Endothelial cell of umbilical vein (primary cell): ENCODE data around the gene SCAI. TPM values are rescaled to one million over a fixed set of nuclear protein-coding genes. Genes with fewer than 3 reads are reported as not detected.

Experiments
- BruUV-seq: library from RNA; stranded (reverse); fragments of 400-500 nt; replicated peaks from 2 replicates; lab custom pipeline; 2021; lab: Mats Ljungman, UMichigan
- CTCF ChIA-PET: fragments of 300-600, 350-600 bp; sonication (Branson Sonifier 250); formaldehyde crosslinking; loops from one replicate; lab custom pipeline; 2021; ENCODE audit warnings: antibody characterized with exemption, inconsistent platforms; lab: Charles Lee
- POLR2A ChIA-PET: fragments of 300-600, 350-600 bp; sonication (Branson Sonifier 250); formaldehyde crosslinking; loops from one replicate; lab custom pipeline; 2021; ENCODE audit warnings: antibody characterized with exemption, inconsistent platforms; lab: Charles Lee
- DNase-seq: peaks from one replicate; pipeline ENCODE4 v3.0.0-alpha.2; 2011; ENCODE audit warnings: low read depth, low spot score
- FAIRE-seq: peaks from 2 replicates; lab custom pipeline; 2011; peaks lifted over from hg19 to GRCh38; lab: Jason Lieb, UNC
- H2AFZ ChIP-seq: 2 replicates; pipeline ENCODE4 v1.6.0; 2012; ENCODE audit warnings: low read depth, low read length, control low read depth, inconsistent platforms
- H3K27ac ChIP-seq: 2 replicates; pipeline ENCODE4 v1.5.1; 2011; ENCODE audit warnings: low read depth, mild to moderate bottlenecking, control low read depth, low read length, moderate library complexity; ENCODE audit not compliant: insufficient read depth
- H3K27me3 ChIP-seq, 2 experiments: 2 replicates each; pipeline versions ENCODE4 v1.6.0 to v1.6.1; 2011; ENCODE audit warnings: low read length in 2 of 2, mixed read lengths in 1 of 2; ENCODE audit not compliant: control insufficient read depth in 2 of 2, insufficient read depth in 2 of 2
- H3K36me3 ChIP-seq, 2 experiments: 2 replicates in 1 of 2; 3 replicates in 1 of 2; pipeline ENCODE4 v1.5.1; 2011; ENCODE audit warnings: low read length in 2 of 2, mild to moderate bottlenecking in 1 of 2, moderate library complexity in 1 of 2; ENCODE audit not compliant: control insufficient read depth in 2 of 2, insufficient read depth in 2 of 2; ENCODE audit errors: extremely low read depth in 1 of 2
- H3K4me1 ChIP-seq: 3 replicates; pipeline ENCODE4 v1.5.1; 2011; ENCODE audit warnings: mild to moderate bottlenecking, low read length; ENCODE audit not compliant: control insufficient read depth, insufficient read depth; ENCODE audit errors: extremely low read depth
- H3K4me2 ChIP-seq: 2 replicates; pipeline ENCODE4 v1.6.1; 2011; ENCODE audit warnings: low read length, control low read depth, mixed read lengths; ENCODE audit not compliant: insufficient read depth
- H3K4me3 ChIP-seq, 3 experiments: fragments of 200-600 bp in 1 of 3; sonication (generic), shearing (Covaris generic) in 1 of 3; replicated peaks in 1 of 3; 2 replicates each; pipeline ENCODE4 v1.5.1; 2011 to 2016; ENCODE audit warnings: control low read depth in 3 of 3, low read length in 3 of 3, mild to moderate bottlenecking in 2 of 3, inconsistent platforms in 1 of 3, low read depth in 1 of 3, moderate library complexity in 1 of 3; ENCODE audit not compliant: insufficient read depth in 1 of 3
- H3K79me2 ChIP-seq: 2 replicates; pipeline ENCODE4 v1.6.0; 2012; ENCODE audit warnings: low read length, inconsistent platforms; ENCODE audit not compliant: control insufficient read depth, insufficient read depth
- H3K9ac ChIP-seq: replicated peaks from 2 replicates; pipeline ENCODE3; 2011; ENCODE audit warnings: low read length, control low read depth; ENCODE audit not compliant: insufficient read depth; ENCODE audit errors: extremely low read depth
- H3K9me1 ChIP-seq: replicated peaks from 3 replicates; pipeline ENCODE4 v1.6.0; 2011; ENCODE audit warnings: mild to moderate bottlenecking, low read length; ENCODE audit not compliant: control insufficient read depth, insufficient read depth; ENCODE audit errors: extremely low read depth
- H3K9me3 ChIP-seq: replicated peaks from 2 replicates; pipeline ENCODE4 v1.5.1; 2012; ENCODE audit warnings: low read length, inconsistent platforms; ENCODE audit not compliant: control insufficient read depth, insufficient read depth
- H4K20me1 ChIP-seq: replicated peaks from 2 replicates; pipeline ENCODE3; 2011; ENCODE audit warnings: mild to moderate bottlenecking, low read length; ENCODE audit not compliant: control insufficient read depth, insufficient read depth; ENCODE audit errors: extremely low read depth
- EZH2 ChIP-seq: IDR thresholded peaks from 2 replicates; pipeline ENCODE4 v1.6.1; 2012; ENCODE audit warnings: borderline replicate concordance, low read depth, mild to moderate bottlenecking, moderate library complexity, low read length, inconsistent platforms; ENCODE audit not compliant: severe bottlenecking
- FOS ChIP-seq: IDR thresholded peaks from 2 replicates; pipeline ENCODE4 v1.6.1; 2011; ENCODE audit warnings: mild to moderate bottlenecking, low read length, moderate library complexity, borderline replicate concordance; ENCODE audit not compliant: insufficient read depth
- GATA2 ChIP-seq: IDR thresholded peaks from 2 replicates; pipeline ENCODE4 v1.7.0; 2011; ENCODE audit warnings: low read depth, mild to moderate bottlenecking, moderate library complexity, mixed read lengths, low read length; ENCODE audit not compliant: insufficient read length, insufficient read depth
- MYC ChIP-seq: IDR thresholded peaks from one replicate; pipeline ENCODE4 v1.6.1; 2011; ENCODE audit warnings: mild to moderate bottlenecking, low read depth, low read length
- POLR2A ChIP-seq: IDR thresholded peaks from 2 replicates; pipeline ENCODE4 v1.6.1; 2012; ENCODE audit warnings: low read depth, mild to moderate bottlenecking, control low read depth, low read length
- dilution Hi-C: fragments of 300-500 bp; cut with MboI; formaldehyde crosslinking; loops from one replicate; pipeline ENCODE4 v1.15.0; 2019; ENCODE audit warnings: low sequenced_read_pairs; ENCODE audit not compliant: extremely low pct_ligation_motif_present
- intact Hi-C: fragments of 100-400 bp; cut with micrococcal nuclease; formaldehyde crosslinking; loops from one replicate; pipeline ENCODE4 v1.10.0; 2022
- polyA plus RNA-seq, 4 experiments: library from polyadenylated mRNA; depleted of rRNA in 3 of 4; stranded (reverse) in 3 of 4; unstranded in 1 of 4; fragments of >200 nt; gene quantifications; 2 replicates each; pipeline versions ENCODE4 v1.2.1 to v1.2.3, GENCODE V29; 2011 to 2012; ENCODE audit warnings: missing spikeins in 1 of 4
- total RNA-seq: library from RNA; stranded (reverse); gene quantifications from 2 replicates; pipeline ENCODE4 v1.2.3, GENCODE V29; 2021
- TF ChIP-seq, protein P1 (sequence below), 2 donors: IDR thresholded peaks; 1 replicate in 1 of 2; 2 replicates in 1 of 2; pipeline ENCODE4 v1.5.1; 2011; ENCODE audit warnings: low read length in 2 of 2, mild to moderate bottlenecking in 2 of 2, moderate library complexity in 2 of 2, control low read depth in 1 of 2, inconsistent platforms in 1 of 2, low read depth in 1 of 2; ENCODE audit not compliant: insufficient read depth in 1 of 2; ENCODE audit errors: extremely low read depth in 1 of 2
- TF ChIP-seq, protein P2 (sequence below): IDR thresholded peaks from 2 replicates; pipeline ENCODE4 v1.6.1; 2011; ENCODE audit not compliant: insufficient read depth, insufficient read length

The SCAI gene
- total and polyA plus RNA-seq, 2 donors (not counting 3 experiments of a cell fraction or from before 2014, with no cell fraction given): 2.0 to 9.3 TPM

DNA sequence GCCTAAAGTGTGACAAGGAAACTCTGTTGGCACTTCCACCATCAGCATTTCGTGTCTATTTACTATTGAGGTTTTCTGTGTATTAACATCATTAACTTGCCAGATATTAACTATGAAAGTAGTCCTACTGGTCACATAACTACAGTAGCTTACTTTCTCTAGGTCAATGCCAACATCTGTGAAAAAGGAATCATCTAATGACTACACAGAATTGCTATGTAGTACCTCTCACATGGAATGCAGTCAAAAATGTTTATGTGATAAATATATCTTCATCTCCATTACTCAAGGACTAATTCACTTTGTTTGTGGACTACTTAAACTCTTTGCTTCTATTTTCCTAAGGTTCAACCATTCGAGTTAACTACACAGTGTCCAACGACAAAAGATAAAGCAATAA is 2.1 kb downstream of the SCAI start:
- FAIRE-seq (no peak), DNase-seq (no peak)
- no peak overlapping the region for H2AFZ ChIP-seq
- no peak overlapping the region for H3K4me2 ChIP-seq
- H3K27me3 ChIP-seq: no peaks in the 10 kb centered on the region
- intact Hi-C loops: no loop called here
- no peaks in the 10 kb centered on the region for H3K9me1 ChIP-seq
- H3K4me3 ChIP-seq: no peak overlapping the region
- BruUV-seq: no TSS peak
- H3K4me1 ChIP-seq: peaks cover 6% of the 10 kb centered on the region
- no peak overlapping the region for H3K27ac ChIP-seq
- POLR2A ChIA-PET: no interaction called here
- CTCF ChIA-PET: interaction anchor here (1.0 to 1.4 kb wide), 2 partner anchors 14 to 369 kb away, joined by 3 read pairs; no protein-coding TSS in a partner anchor
- dilution Hi-C loops: no loop called here
- no peaks in the 10 kb centered on the region for H4K20me1 ChIP-seq
- no peaks in the 10 kb centered on the region for H3K9me3 ChIP-seq
- TF ChIP-seq, protein P1, sequence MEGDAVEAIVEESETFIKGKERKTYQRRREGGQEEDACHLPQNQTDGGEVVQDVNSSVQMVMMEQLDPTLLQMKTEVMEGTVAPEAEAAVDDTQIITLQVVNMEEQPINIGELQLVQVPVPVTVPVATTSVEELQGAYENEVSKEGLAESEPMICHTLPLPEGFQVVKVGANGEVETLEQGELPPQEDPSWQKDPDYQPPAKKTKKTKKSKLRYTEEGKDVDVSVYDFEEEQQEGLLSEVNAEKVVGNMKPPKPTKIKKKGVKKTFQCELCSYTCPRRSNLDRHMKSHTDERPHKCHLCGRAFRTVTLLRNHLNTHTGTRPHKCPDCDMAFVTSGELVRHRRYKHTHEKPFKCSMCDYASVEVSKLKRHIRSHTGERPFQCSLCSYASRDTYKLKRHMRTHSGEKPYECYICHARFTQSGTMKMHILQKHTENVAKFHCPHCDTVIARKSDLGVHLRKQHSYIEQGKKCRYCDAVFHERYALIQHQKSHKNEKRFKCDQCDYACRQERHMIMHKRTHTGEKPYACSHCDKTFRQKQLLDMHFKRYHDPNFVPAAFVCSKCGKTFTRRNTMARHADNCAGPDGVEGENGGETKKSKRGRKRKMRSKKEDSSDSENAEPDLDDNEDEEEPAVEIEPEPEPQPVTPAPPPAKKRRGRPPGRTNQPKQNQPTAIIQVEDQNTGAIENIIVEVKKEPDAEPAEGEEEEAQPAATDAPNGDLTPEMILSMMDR (IDR thresholded peaks at IDR 0.05; ENCODE audit: extremely low read depth in 1 of 2, insufficient read depth in 1 of 2, low read depth in 1 of 2, low read length in 2 of 2): no peak
- no peak for TF ChIP-seq EZH2
- TF ChIP-seq, protein P2, sequence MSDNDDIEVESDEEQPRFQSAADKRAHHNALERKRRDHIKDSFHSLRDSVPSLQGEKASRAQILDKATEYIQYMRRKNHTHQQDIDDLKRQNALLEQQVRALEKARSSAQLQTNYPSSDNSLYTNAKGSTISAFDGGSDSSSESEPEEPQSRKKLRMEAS: no peak
- TF ChIP-seq FOS: no peak
- TF ChIP-seq MYC: no peak
- no peak for TF ChIP-seq GATA2
- TF ChIP-seq POLR2A: no peak
- no peaks in the 10 kb centered on the region for H3K79me2 ChIP-seq
- H3K36me3 ChIP-seq: no peaks in the 10 kb centered on the region
- no peak overlapping the region for H3K9ac ChIP-seq
